Mucosa of rectum (tissue), 2 donors: ENCODE measurements around the gene TYW5.

Experiments used
- H3K27ac ChIP-seq, 2 donors: one replicate each; pipeline ENCODE4 v1.7.0; 2013; ENCODE audit warnings: inconsistent platforms in 2 of 2, low read depth in 2 of 2, low read length in 2 of 2
- H3K27me3 ChIP-seq, 2 donors: one replicate each; pipeline ENCODE4 v1.7.0; 2013; ENCODE audit warnings: low read length in 2 of 2; ENCODE audit not compliant: control insufficient read depth in 2 of 2, insufficient read depth in 2 of 2
- H3K36me3 ChIP-seq, 2 donors: one replicate each; pipeline ENCODE4 v1.7.0; 2013; ENCODE audit warnings: low read length in 2 of 2; ENCODE audit not compliant: control insufficient read depth in 2 of 2, insufficient read depth in 2 of 2
- H3K4me1 ChIP-seq, 2 donors: one replicate each; pipeline ENCODE4 v1.7.0; 2013; ENCODE audit warnings: low read length in 2 of 2, mild to moderate bottlenecking in 1 of 2; ENCODE audit not compliant: control insufficient read depth in 2 of 2, insufficient read depth in 2 of 2
- H3K4me3 ChIP-seq, 2 donors: one replicate each; pipeline ENCODE4 v1.7.0; 2013; ENCODE audit warnings: low read length in 2 of 2
- H3K9ac ChIP-seq, 2 donors: one replicate each; pipeline ENCODE4 v1.7.0; 2013; ENCODE audit warnings: low read length in 2 of 2, low read depth in 1 of 2, mild to moderate bottlenecking in 1 of 2
- H3K9me3 ChIP-seq, 2 donors: one replicate each; pipeline ENCODE4 v1.7.0; 2013; ENCODE audit warnings: low read length in 2 of 2; ENCODE audit not compliant: control insufficient read depth in 2 of 2
- donor health status: healthy.
- donor health status: Normal muscosa, but diverticular disease.

Gene TYW5

DNA sequence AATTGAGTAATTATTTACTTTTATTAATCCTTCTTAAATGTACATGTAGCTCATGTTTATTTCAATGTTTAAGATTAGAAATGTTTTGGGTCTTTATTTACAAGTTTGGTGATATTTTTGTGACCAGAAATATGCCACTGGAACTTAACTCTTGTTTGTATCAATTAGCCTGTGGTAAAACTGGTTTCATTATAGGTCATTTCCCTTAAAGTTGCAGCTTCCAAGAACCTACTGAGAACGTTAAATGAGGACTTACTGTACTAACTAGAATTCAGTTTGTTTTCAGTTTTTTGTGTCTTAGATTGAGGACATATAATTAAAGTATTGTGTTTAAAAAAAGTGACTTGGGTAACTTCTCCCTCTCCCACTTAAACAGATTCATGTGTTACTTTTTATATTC lies 4.3 kb downstream of the TYW5 start:
- no peaks in the 10 kb centered on the region for H3K9me3 ChIP-seq
- no peak overlapping the region for H3K4me3 ChIP-seq
- peaks cover 0 to 10% of the 10 kb centered on the region in 2 donors for H3K4me1 ChIP-seq
- no peak overlapping the region for H3K27ac ChIP-seq
- no peaks in the 10 kb centered on the region for H3K27me3 ChIP-seq
- peaks cover 13 to 22% of the 10 kb centered on the region in 2 donors for H3K36me3 ChIP-seq
- H3K9ac ChIP-seq, result no peak overlapping the region

DNA sequence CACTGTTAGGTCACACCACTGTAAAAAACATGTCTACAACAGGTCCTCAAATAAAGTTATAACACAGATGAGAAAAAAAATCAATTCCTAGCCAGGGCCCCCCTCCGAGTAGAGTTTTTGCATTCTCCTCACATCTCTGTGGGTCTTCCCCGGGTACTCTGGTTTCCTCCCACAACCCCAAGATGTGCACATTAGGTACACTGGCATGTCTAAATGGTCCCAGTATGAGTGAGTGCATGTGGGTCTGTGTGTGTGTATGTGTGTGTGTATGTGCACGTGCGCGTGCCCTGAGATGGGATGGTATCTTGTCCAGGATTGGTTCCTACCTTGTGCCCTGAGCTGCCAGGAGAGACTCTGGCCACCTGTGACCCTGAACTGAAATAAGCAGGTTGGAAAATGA lies 4.9 kb downstream of the TYW5 start:
- H3K36me3 ChIP-seq, result peaks cover 19 to 27% of the 10 kb centered on the region in 2 donors
- no peaks in the 10 kb centered on the region for H3K9me3 ChIP-seq
- no peak overlapping the region for H3K4me3 ChIP-seq
- H3K9ac ChIP-seq, result no peak overlapping the region
- no peak overlapping the region for H3K27ac ChIP-seq
- H3K27me3 ChIP-seq, result no peaks in the 10 kb centered on the region
- H3K4me1 ChIP-seq, result peaks cover 0 to 10% of the 10 kb centered on the region in 2 donors

DNA sequence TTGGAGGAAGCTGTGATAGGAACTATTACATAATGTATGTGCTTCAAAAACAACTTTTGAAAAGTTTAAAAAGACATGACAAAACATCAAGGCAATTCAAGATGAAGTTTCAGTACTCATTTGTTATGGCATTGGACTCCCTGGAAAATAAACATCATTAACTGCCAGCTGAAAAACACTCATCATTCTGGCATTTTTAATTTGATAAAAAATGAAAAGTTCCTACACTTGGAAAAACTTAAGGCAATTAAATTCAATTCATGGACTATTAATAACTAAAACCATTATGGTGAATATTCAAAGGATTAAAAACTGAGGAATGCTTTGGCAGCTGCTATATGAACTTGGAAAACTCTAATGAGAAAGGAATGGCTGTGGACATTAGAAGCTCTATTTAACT lies 8.5 kb downstream of the TYW5 start:
- Histone ChIP-seq H3K27ac (no peak overlapping the region), H3K9me3 (no peaks in the 10 kb centered on the region), H3K9ac (no peak overlapping the region), H3K4me1 (no peaks in the 10 kb centered on the region), H3K36me3 (peaks cover 21 to 33% of the 10 kb centered on the region in 2 donors), H3K4me3 (no peak overlapping the region), H3K27me3 (no peaks in the 10 kb centered on the region)

DNA sequence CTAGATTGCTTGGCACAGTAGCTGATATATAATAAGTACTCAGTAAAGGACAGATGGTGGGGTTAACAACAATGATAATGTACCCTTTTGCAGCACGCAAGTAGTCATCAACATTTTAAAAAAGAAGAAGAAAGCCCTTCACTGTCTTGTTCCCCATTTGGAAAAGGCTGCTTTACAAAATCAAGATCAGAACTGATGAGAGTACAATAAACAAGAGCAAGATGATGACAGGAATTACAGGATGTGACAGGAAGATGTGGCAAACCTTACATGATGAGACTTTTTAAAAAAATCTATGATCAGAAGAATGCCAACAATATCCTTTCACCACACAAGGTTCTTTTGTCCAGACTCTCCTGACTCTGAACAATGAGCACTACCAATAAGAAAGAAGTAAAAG lies 9.1 kb downstream of the TYW5 start:
- no peaks in the 10 kb centered on the region for H3K9me3 ChIP-seq

DNA sequence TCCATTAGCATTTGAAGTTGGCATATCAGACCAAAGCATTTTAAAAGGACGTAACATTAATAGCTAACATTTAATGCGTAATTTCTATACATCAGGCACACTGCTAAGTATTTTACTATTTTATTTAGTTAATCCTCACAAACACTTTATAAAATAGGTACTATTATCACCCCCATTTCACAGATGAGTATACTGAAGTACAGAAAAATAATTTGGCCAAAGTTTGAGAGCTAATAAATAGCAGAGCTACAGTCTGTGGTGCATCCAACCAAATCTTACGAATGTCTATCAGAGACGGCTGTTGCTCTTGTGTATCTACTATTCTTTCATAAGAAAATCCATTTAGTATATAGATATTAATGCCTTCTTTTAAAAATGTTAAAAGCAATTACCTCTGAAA lies 11.9 kb downstream of the TYW5 start:
- Histone ChIP-seq H3K4me1 (peaks cover 0 to 3% of the 10 kb centered on the region in 2 donors), H3K27me3 (no peaks in the 10 kb centered on the region)

More for the DNA sequence above, 9.1 kb downstream of the TYW5 start:
- Histone ChIP-seq H3K36me3 (peaks cover 21 to 33% of the 10 kb centered on the region in 2 donors), H3K27ac (no peak overlapping the region), H3K4me1 (peaks cover 0 to 3% of the 10 kb centered on the region in 2 donors), H3K9ac (no peak overlapping the region), H3K27me3 (no peaks in the 10 kb centered on the region), H3K4me3 (no peak overlapping the region)

DNA sequence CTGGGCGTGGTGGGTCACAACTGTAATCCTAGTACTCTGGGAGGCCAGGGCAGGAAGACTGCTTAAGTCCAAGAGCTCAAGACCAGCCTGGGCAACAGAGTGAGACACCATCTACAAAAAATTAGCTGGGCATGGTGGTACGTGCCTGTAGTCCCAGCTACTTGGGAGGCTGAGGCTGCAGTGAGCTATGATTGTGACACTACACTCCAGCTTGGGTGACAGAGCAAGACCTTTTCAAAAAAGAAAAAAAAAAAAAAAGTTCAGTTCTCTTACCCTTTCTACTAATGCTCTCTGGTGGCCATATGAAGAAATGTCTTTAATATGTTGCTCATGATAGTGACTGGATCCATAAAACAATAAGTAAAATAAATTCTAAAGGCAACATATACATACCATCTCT lies 14.9 kb downstream of the TYW5 start:
- H3K27ac ChIP-seq, result no peak overlapping the region
- no peak overlapping the region for H3K9ac ChIP-seq
- peaks cover 0 to 3% of the 10 kb centered on the region in 2 donors for H3K4me1 ChIP-seq
- H3K27me3 ChIP-seq, result no peaks in the 10 kb centered on the region
- H3K9me3 ChIP-seq, result no peaks in the 10 kb centered on the region
- no peak overlapping the region for H3K4me3 ChIP-seq
- peaks cover 9 to 17% of the 10 kb centered on the region in 2 donors for H3K36me3 ChIP-seq

More for the DNA sequence above, 11.9 kb downstream of the TYW5 start:
- Histone ChIP-seq H3K27ac (no peak overlapping the region), H3K36me3 (peaks cover 20 to 35% of the 10 kb centered on the region in 2 donors), H3K9me3 (no peaks in the 10 kb centered on the region), H3K9ac (no peak overlapping the region), H3K4me3 (no peak overlapping the region)

DNA sequence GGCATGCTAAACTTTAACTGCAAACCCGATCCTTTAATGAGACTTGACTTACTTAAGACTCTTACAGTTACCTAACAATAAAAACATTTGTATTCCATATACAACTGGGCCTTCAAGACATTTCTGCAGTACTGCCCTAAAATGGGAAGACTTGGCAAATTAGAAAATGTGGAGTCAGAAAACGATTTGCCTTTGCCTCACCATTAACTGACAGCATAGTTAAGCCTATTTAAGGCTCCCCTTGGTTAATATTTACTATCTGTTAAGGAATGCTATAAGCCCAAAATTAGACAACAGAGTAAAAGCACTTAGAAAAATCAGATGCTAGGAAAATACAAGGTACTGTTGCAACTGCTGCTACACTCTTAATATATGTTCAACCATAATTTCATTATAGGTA lies 18.7 kb downstream of the TYW5 start:
- peaks cover 0 to under 1% of the 10 kb centered on the region in 2 donors for H3K4me1 ChIP-seq
- no peak overlapping the region for H3K9ac ChIP-seq
- no peaks in the 10 kb centered on the region for H3K9me3 ChIP-seq
- no peaks in the 10 kb centered on the region for H3K27me3 ChIP-seq
- no peak overlapping the region for H3K27ac ChIP-seq
- no peak overlapping the region for H3K4me3 ChIP-seq
- peaks cover 21 to 23% of the 10 kb centered on the region in 2 donors for H3K36me3 ChIP-seq

DNA sequence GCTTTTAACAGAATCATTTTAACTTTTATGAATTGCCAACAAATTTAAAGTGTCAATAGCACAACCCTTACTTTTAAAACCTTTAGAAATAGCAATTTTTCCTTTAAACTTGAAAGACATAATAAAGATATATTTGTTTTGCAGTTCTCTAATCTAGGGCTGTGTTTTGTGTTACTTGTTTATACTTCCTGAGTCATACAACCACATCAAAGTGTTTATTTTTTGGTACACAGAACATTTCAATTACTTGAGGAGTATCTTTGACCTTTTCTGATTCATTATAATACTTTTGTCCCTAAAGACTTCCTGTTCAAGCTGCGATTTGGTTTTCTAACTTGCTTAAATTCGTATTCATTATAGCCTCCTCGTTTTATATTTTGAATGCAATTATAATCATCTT lies 21.8 kb downstream of the TYW5 start:
- Histone ChIP-seq H3K9ac (no peak overlapping the region), H3K27me3 (no peaks in the 10 kb centered on the region), H3K36me3 (peaks cover 20 to 23% of the 10 kb centered on the region in 2 donors), H3K4me1 (no peaks in the 10 kb centered on the region), H3K27ac (no peak overlapping the region), H3K9me3 (no peaks in the 10 kb centered on the region), H3K4me3 (no peak overlapping the region)

DNA sequence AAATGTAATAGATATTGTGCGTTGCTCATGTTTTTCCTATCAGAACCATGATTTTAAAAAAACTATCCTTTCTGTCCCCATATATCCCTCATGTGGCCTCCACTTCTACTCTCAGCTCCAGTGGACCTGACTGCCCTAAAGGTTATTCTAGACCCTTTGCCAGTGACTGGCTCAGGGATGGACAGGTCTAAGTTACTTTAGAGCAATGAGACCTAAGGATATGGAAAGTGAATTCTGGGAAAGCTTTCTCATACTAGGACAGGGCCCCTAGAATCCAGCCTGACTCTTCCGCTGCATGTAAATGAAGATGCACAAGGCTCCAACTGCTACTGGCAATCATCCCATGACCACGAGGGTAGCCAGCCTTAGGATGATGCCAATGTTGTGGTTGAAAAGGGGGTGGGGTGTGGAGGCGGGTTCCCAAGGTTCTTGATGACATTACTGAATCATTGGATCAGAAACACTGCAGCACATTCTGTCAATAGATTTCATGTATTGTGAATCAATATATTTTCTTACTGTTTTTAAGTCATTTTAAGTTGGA lies 22.9 kb downstream of the TYW5 start:
- H3K9ac ChIP-seq, result no peak overlapping the region
- H3K36me3 ChIP-seq, result peaks cover 17 to 20% of the 10 kb centered on the region in 2 donors

DNA sequence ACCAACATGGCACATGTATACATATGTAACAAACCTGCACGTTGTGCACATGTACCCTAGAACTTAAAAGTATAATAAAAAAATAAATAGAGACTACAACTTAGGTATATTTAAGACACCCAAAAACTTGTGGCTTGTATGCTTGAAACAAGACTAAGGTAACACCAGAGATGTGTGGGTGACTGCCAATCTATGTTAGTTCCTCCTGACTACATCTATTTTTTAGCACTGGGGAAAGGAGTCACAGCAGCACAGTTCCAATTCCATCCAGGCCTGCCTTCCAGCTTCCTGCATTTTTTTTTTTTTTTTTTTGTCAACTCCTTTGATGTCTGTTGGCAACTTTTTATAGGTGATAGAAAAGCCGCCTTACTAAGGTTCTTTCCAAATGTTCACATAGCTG lies 26.0 kb downstream of the TYW5 start:
- no peak overlapping the region for H3K9ac ChIP-seq
- H3K4me3 ChIP-seq, result no peak overlapping the region
- H3K27me3 ChIP-seq, result no peaks in the 10 kb centered on the region
- H3K9me3 ChIP-seq, result no peaks in the 10 kb centered on the region
- no peaks in the 10 kb centered on the region for H3K4me1 ChIP-seq
- H3K27ac ChIP-seq, result no peak overlapping the region
- H3K36me3 ChIP-seq, result peaks cover 14 to 17% of the 10 kb centered on the region in 2 donors

More for the DNA sequence above, 22.9 kb downstream of the TYW5 start:
- Histone ChIP-seq H3K4me1 (no peaks in the 10 kb centered on the region), H3K27ac (no peak overlapping the region), H3K4me3 (no peak overlapping the region), H3K9me3 (no peaks in the 10 kb centered on the region), H3K27me3 (no peaks in the 10 kb centered on the region)
